CD4-positive, alpha-beta memory T cell (primary cell): Measurements from ENCODE around the gene NCS1. TPM values are rescaled to one million over a fixed set of nuclear protein-coding genes. Genes with fewer than 3 reads are reported as not detected.
A peak's percentile ranks its signal among the peaks of the same experiment; 100 is the strongest.

ENCODE experiments used
- CTCF ChIA-PET: fragments of 350-600 bp; sonication (Branson Sonifier 250); formaldehyde crosslinking; loops from one replicate; lab custom pipeline; 2021; ENCODE audit warnings: inconsistent platforms; ENCODE audit not compliant: partially characterized antibody; lab: Charles Lee
- POLR2A ChIA-PET: fragments of 350-600 bp; sonication (Branson Sonifier 250); formaldehyde crosslinking; loops from one replicate; lab custom pipeline; 2021; ENCODE audit not compliant: partially characterized antibody; lab: Charles Lee
- DNase-seq, 5 donors: peaks; one replicate each; pipeline versions ENCODE4 v3.0.0 to v3.0.0-alpha.2; 2020 to 2022; ENCODE audit warnings: mixed read lengths in 1 of 5
- H3K27ac ChIP-seq: one replicate; pipeline ENCODE4 v1.7.0; 2013; ENCODE audit warnings: low read depth, low read length
- H3K27me3 ChIP-seq: 2 replicates; pipeline ENCODE4 v1.7.0; 2013; ENCODE audit warnings: mild to moderate bottlenecking, low read length, moderate library complexity; ENCODE audit not compliant: insufficient read depth
- H3K36me3 ChIP-seq: 2 replicates; pipeline ENCODE4 v1.7.0; 2013; ENCODE audit warnings: mild to moderate bottlenecking, low read length, moderate library complexity; ENCODE audit not compliant: insufficient read depth
- H3K4me1 ChIP-seq: 2 replicates; pipeline ENCODE4 v1.7.0; 2013; ENCODE audit warnings: mild to moderate bottlenecking, low read length, moderate library complexity; ENCODE audit not compliant: insufficient read depth
- H3K4me3 ChIP-seq, 2 donors: one replicate each; pipeline ENCODE4 v1.7.0; 2013; ENCODE audit warnings: low read length in 2 of 2, mild to moderate bottlenecking in 1 of 2
- H3K9me3 ChIP-seq, 2 donors: one replicate each; pipeline ENCODE4 v1.7.0; 2013; ENCODE audit warnings: low read length in 2 of 2, control low read depth in 1 of 2; ENCODE audit not compliant: control insufficient read depth in 1 of 2
- H3K27ac Mint-ChIP-seq, 7 donors: one replicate each; pipeline ENCODE4 v1.8.0; 2020 to 2021; ENCODE audit warnings: mixed read lengths in 7 of 7, mild to moderate bottlenecking in 6 of 7, inconsistent platforms in 3 of 7, moderate library complexity in 3 of 7
- H3K27me3 Mint-ChIP-seq, 2 donors: one replicate each; pipeline ENCODE4 v1.8.0; 2020 to 2021; ENCODE audit warnings: mixed read lengths in 2 of 2
- H3K36me3 Mint-ChIP-seq, 2 donors: one replicate each; pipeline ENCODE4 v1.8.0; 2020 to 2021; ENCODE audit warnings: mixed read lengths in 2 of 2, inconsistent platforms in 1 of 2, mild to moderate bottlenecking in 1 of 2
- H3K4me1 Mint-ChIP-seq, 4 donors: one replicate each; pipeline ENCODE4 v1.8.0; 2020 to 2021; ENCODE audit warnings: mixed read lengths in 4 of 4, mild to moderate bottlenecking in 1 of 4
- H3K4me3 Mint-ChIP-seq, 8 donors: one replicate each; pipeline ENCODE4 v1.8.0; 2020 to 2021; ENCODE audit warnings: mixed read lengths in 8 of 8, mild to moderate bottlenecking in 7 of 8, moderate library complexity in 6 of 8, inconsistent platforms in 3 of 8
- H3K9me3 Mint-ChIP-seq, 8 donors: one replicate each; pipeline ENCODE4 v1.8.0; 2020 to 2021; ENCODE audit warnings: mixed read lengths in 8 of 8, mild to moderate bottlenecking in 5 of 8, inconsistent platforms in 3 of 8, moderate library complexity in 1 of 8
- intact Hi-C: fragments of 100-400 bp; cut with micrococcal nuclease; formaldehyde crosslinking; loops from one replicate; pipeline ENCODE4 v1.15.1; 2023
- polyA plus RNA-seq, 2 donors: library from polyadenylated mRNA; unstranded; fragments of 300-500 nt; fragmentation: Illumina TruSeq; gene quantifications; one replicate each; pipeline ENCODE4 v1.2.3, GENCODE V29; 2021
- total RNA-seq, 2 experiments: library from RNA; stranded (reverse); gene quantifications; one replicate each; pipeline ENCODE4 v1.2.3, GENCODE V29; 2021

The NCS1 gene
- total RNA-seq (under 1 TPM; 0.64 to 0.90 TPM), polyA plus RNA-seq (not detected)

DNA sequence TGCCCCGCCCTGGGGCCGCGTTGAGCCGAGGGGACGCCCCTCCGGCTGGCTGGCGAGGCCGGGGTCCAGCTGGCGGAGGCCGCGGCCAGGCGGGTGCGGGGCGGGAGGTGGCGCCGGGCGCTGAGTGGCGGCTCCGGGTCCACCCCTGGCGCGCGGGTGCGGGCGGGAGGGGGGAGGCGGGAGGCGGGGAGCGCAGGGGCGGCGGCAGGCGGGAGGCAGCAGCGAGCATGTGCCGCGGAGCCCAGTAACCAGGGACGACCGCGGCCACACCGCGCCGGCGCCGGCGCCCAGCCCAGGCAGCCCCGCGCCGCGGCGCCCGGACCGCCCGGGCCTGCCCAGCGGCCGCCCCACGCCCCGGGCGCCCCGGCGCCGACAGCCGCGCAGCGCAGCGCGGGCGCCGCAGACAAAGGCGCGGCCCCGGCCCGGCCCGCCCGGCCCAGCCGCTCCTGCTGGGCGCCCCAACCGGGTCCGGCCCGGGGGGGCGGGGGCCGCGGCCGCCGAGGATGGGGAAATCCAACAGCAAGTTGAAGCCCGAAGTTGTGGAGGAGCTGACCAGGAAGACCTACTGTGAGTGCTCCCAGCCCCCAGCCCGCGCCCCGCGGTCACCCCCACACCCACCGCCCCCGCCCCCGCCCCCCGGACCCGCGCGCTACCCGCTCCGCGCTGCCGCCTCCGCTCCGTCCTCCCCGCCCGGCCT is at the start of gene NCS1:
Gene NCS1 (plus strand): TSS at position 244 of the 697 bp plus-strand sequence. CDS start 260 bp downstream, at position 504.
- peak in 3 of 5 donors; percentile 12 to 22 (median 15) for DNase-seq
- peaks cover 12% of the 10 kb centered on the region for H3K27me3 ChIP-seq
- no peak within 1 kb of the TSS for H3K4me3 ChIP-seq
- H3K4me1 ChIP-seq: peaks cover 6% of the 10 kb centered on the region
- POLR2A ChIA-PET: no interaction called here
- Mint-ChIP-seq H3K4me3 (peak within 1 kb of the TSS; percentile 69 to 85 (median 78)), H3K27me3 (peaks cover 10 to 16% of the 10 kb centered on the region in 2 donors), H3K4me1 (peaks cover 2 to 16% (median 4%) of the 10 kb centered on the region in 4 donors), H3K36me3 (peaks cover 0 to 4% of the 10 kb centered on the region in 2 donors), H3K27ac (peak within 1 kb of the TSS in 3 of 7 donors; percentile 10 to 36 (median 22)), H3K9me3 (peaks cover 0 to 1% (median 0%) of the 10 kb centered on the region in 8 donors)
- H3K36me3 ChIP-seq: no peaks in the 10 kb centered on the region
- no peak within 1 kb of the TSS for H3K27ac ChIP-seq
- intact Hi-C loops: loop anchor here (5.0 kb wide), 1 partner anchor 45 kb away; no protein-coding TSS in a partner anchor
- CTCF ChIA-PET: interaction anchor here (0.7 kb wide), 1 partner anchor 14 kb away, joined by 3 read pairs; no protein-coding TSS in a partner anchor
- no peaks in the 10 kb centered on the region for H3K9me3 ChIP-seq

DNA sequence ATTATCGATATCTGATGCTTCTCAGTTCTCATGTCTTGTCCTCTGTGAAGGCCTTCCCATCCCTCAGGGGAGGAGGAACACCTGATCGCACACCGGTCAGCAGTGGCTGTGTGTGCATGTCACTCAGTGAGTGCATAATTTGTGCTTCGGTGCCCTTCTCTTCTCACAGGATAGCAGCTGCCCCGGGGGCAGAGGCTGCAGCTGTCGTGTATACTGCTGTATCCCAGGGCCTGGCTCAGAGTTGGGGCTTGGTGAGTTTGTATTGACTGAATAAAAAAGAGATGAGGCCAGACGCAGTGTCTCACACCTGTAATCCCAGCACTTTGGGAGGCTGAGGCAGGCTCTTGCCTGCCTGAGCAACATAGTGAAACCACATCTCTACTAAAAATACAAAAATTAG is 49.7 kb upstream of the NCS1 start:
- Histone ChIP-seq H3K9me3 (no peaks in the 10 kb centered on the region), H3K27me3 (no peaks in the 10 kb centered on the region), H3K36me3 (peaks cover 24% of the 10 kb centered on the region), H3K4me3 (no peak overlapping the region), H3K27ac (no peak overlapping the region), H3K4me1 (peaks cover 15% of the 10 kb centered on the region)
- no peaks in the 10 kb centered on the region for H3K27me3 Mint-ChIP-seq
- no peak overlapping the region for H3K27ac Mint-ChIP-seq
- peaks cover 9 to 12% (median 11%) of the 10 kb centered on the region in 4 donors for H3K4me1 Mint-ChIP-seq
- no peaks in the 10 kb centered on the region for H3K9me3 Mint-ChIP-seq
- POLR2A ChIA-PET: no interaction called here
- no peak for DNase-seq
- CTCF ChIA-PET: interaction anchor here (1.4 to 2.9 kb wide), 2 partner anchors 15 to 120 kb away, joined by 6 to 16 read pairs; no protein-coding TSS in a partner anchor
- H3K36me3 Mint-ChIP-seq: peaks cover 28 to 41% of the 10 kb centered on the region in 2 donors
- H3K4me3 Mint-ChIP-seq: no peak overlapping the region
- intact Hi-C loops: no loop called here

DNA sequence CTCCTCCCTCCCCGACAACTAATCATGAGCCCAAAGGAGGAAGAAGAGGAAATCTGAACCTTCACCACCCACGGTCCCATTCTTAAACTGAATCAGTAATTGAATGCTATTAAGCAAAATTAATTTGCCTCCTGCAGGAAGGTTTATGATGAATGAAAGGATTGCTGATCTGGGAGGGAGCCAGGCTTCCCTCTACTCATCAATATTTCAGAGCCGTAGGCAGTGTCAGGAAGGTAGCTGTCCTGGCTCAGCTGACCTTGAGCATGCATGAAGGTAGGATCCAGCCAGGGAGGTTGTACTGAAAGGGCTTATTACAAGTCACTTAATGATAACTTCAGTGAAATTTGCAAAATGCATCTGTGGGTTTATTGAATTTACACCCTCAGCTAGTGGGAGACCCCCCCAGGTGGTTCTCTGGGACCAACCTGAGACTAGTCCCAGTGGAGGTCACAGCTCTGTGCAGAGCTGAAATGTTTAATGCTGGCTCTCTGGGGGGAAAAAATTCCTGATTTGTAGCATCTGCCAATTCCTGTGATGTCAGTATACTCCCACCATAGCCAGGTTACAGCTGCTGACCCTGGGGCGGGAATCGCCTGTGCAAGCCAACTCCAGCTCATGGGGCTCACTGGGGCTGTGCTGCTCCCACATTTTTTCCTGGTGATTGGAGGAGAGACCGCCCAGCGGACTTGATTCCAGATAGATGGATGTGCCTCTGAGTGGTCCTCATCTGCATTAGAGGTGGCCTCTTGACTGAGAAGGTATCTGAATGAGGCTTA is 47.9 kb upstream of the NCS1 start:
- intact Hi-C loops: no loop called here
- POLR2A ChIA-PET: interaction anchor here (1.3 kb wide), 1 partner anchor 12 kb away, joined by 4 read pairs; no protein-coding TSS in a partner anchor
- Histone ChIP-seq H3K27me3 (no peaks in the 10 kb centered on the region), H3K27ac (no peak overlapping the region), H3K4me3 (no peak overlapping the region), H3K4me1 (peaks cover 32% of the 10 kb centered on the region), H3K9me3 (no peaks in the 10 kb centered on the region), H3K36me3 (peaks cover 15% of the 10 kb centered on the region)
- Mint-ChIP-seq H3K27ac (peak overlapping the region in 1 of 7 donors; percentile 47), H3K9me3 (no peaks in the 10 kb centered on the region), H3K4me3 (no peak overlapping the region), H3K27me3 (no peaks in the 10 kb centered on the region), H3K4me1 (peaks cover 24 to 30% (median 28%) of the 10 kb centered on the region in 4 donors), H3K36me3 (peaks cover 16 to 30% of the 10 kb centered on the region in 2 donors)
- CTCF ChIA-PET: interaction anchor here (0.6 to 2.1 kb wide), 6 partner anchors 17 to 387 kb away, joined by 3 to 13 read pairs (median 4); no protein-coding TSS in a partner anchor
- DNase-seq: no peak

DNA sequence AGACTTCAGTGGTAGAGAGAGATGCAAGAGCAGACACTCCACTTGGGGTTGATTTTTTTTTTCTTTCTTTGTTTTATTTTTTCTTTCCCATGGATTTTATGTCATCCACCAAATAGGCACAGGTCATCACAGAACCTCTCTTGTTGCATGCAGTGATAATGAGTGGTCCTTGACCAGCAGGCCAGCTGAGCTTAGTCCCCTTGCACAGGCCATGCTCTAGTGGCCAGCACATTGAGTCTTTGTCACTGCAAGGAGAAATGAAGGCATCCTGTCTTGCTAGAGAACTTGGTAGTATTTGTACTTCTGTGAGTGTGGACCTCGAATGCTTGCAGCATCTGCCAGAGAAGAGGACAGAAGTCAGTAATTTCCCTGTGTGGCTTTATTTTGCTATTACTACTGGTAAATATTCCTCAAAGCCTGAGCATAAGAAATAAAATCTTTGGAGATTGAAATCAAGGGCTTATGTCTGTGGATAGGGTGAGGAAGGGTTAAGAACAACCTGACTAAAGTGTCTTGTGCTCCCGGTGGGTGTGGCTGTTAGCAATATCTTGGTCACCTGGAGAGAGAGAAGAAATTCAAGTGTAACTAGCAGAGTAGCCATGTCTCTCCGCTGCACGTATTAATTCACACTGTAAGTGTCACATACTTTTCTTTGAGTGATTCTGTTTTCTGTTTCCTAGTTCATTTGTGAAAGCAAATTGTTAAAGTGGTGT is 45.3 kb upstream of the NCS1 start:
- peaks cover 8 to 29% of the 10 kb centered on the region in 2 donors for H3K36me3 Mint-ChIP-seq
- H3K9me3 ChIP-seq: no peaks in the 10 kb centered on the region
- H3K9me3 Mint-ChIP-seq: no peaks in the 10 kb centered on the region
- H3K4me1 Mint-ChIP-seq: peaks cover 38 to 55% (median 48%) of the 10 kb centered on the region in 4 donors
- no peak for DNase-seq
- H3K4me3 Mint-ChIP-seq: peak overlapping the region in 7 of 8 donors; percentile 25 to 86 (median 56)
- peak overlapping the region; percentile 19 to 100 (median 88) for H3K27ac Mint-ChIP-seq
- H3K27me3 Mint-ChIP-seq: no peaks in the 10 kb centered on the region
- H3K27ac ChIP-seq: peak overlapping the region; percentile 92
- H3K36me3 ChIP-seq: peaks cover 4% of the 10 kb centered on the region
- ChIA-PET POLR2A (interaction anchor here (0.7 to 1.7 kb wide), 3 partner anchors 18 to 240 kb away, joined by 3 read pairs; no protein-coding TSS in a partner anchor), CTCF (interaction anchor here (0.7 to 0.9 kb wide), 2 partner anchors 113 to 505 kb away, joined by 3 read pairs; no protein-coding TSS in a partner anchor)
- intact Hi-C loops: loop anchor here (5.0 kb wide), 2 partner anchors 45 to 115 kb away; partner anchors contain the start of gene NCS1
- no peak overlapping the region for H3K4me3 ChIP-seq
- H3K27me3 ChIP-seq: no peaks in the 10 kb centered on the region
- peaks cover 55% of the 10 kb centered on the region for H3K4me1 ChIP-seq

DNA sequence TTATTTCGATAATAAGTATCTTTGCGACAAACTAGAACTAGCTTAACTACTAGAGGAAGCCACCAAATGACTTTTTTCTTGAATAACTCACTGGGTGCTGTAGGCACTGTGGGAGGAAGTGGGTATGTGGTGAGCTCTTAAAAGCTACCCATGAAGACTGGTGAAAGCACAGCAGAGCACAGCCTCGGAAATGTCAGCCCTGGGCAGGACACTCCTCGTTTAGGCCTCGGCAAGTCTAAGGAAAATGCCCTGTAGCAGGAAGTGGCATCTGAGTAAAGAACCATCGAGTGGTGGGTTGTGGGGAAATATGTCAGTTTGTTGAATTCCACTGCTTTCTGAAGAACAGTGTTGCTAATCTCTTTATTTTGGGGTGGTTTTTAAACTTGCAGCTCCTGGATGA is 44.0 kb upstream of the NCS1 start:
- Mint-ChIP-seq H3K4me1 (peaks cover 38 to 67% (median 51%) of the 10 kb centered on the region in 4 donors), H3K27ac (peak overlapping the region; percentile 97 to 100 (median 99)), H3K36me3 (peaks cover 9 to 24% of the 10 kb centered on the region in 2 donors), H3K9me3 (no peaks in the 10 kb centered on the region), H3K4me3 (peak overlapping the region; percentile 79 to 87 (median 84)), H3K27me3 (no peaks in the 10 kb centered on the region)
- peak overlapping the region in 1 of 2 donors; percentile 42 for H3K4me3 ChIP-seq
- DNase-seq: peak; percentile 81 to 92 (median 86)
- intact Hi-C loops: loop anchor here (1.0 to 5.0 kb wide), 4 partner anchors 21 to 240 kb away; partner anchors contain the start of gene NCS1
- CTCF ChIA-PET: interaction anchor here (0.8 to 2.6 kb wide), 5 partner anchors 11 to 325 kb away, joined by 3 to 27 read pairs (median 4); partner anchors contain the start of gene TOR1B
- peaks cover 60% of the 10 kb centered on the region for H3K4me1 ChIP-seq
- POLR2A ChIA-PET: interaction anchor here (0.6 to 1.7 kb wide), 17 partner anchors 9 to 504 kb away, joined by 3 to 11 read pairs (median 3); partner anchors contain the start of genes C9orf78 and GPR107
- no peaks in the 10 kb centered on the region for H3K27me3 ChIP-seq
- peak overlapping the region; percentile 92 for H3K27ac ChIP-seq
- peaks cover 4% of the 10 kb centered on the region for H3K36me3 ChIP-seq
- H3K9me3 ChIP-seq: no peaks in the 10 kb centered on the region
